H9 (cell line): Measurements from ENCODE around the gene GOLGA8A. TPM values are rescaled to one million over a fixed set of nuclear protein-coding genes. Genes with fewer than 3 reads are reported as not detected.

Source experiments
- DNase-seq: peaks from one replicate; pipeline ENCODE4 v3.0.0-alpha.2; 2017
- H2AFZ ChIP-seq: one replicate; pipeline ENCODE4 v1.6.1; 2013; ENCODE audit warnings: mild to moderate bottlenecking, low read length, control low read depth, moderate library complexity
- H2AK5ac ChIP-seq: 2 replicates; pipeline ENCODE4 v1.6.1; 2013; ENCODE audit warnings: low read length, control low read depth, mixed read lengths; ENCODE audit not compliant: insufficient read length
- H2BK120ac ChIP-seq: one replicate; pipeline ENCODE4 v1.6.1; 2013; ENCODE audit warnings: low read depth, mild to moderate bottlenecking, low read length, control low read depth, inconsistent platforms; ENCODE audit not compliant: poor library complexity, severe bottlenecking
- H2BK12ac ChIP-seq: 2 replicates; pipeline ENCODE4 v1.6.1; 2013; ENCODE audit warnings: low read length, control low read depth, mixed read lengths, low read depth; ENCODE audit not compliant: insufficient read length
- H2BK15ac ChIP-seq: 2 replicates; pipeline ENCODE4 v1.6.1; 2013; ENCODE audit warnings: low read depth, low read length, control low read depth
- H2BK20ac ChIP-seq: one replicate; pipeline ENCODE4 v1.6.1; 2013; ENCODE audit warnings: low read depth, mild to moderate bottlenecking, low read length, control low read depth, inconsistent platforms; ENCODE audit not compliant: poor library complexity, severe bottlenecking
- H2BK5ac ChIP-seq: 2 replicates; pipeline ENCODE4 v1.6.1; 2013; ENCODE audit warnings: low read length, control low read depth, mixed read lengths; ENCODE audit not compliant: insufficient read length
- H3K14ac ChIP-seq: 2 replicates; pipeline ENCODE4 v1.6.1; 2013; ENCODE audit warnings: low read length, control low read depth; ENCODE audit not compliant: insufficient read depth
- H3K18ac ChIP-seq: 2 replicates; pipeline ENCODE4 v1.6.1; 2013; ENCODE audit warnings: low read depth, mild to moderate bottlenecking, mixed read lengths, low read length, control low read depth; ENCODE audit not compliant: insufficient read length
- H3K23ac ChIP-seq: 2 replicates; pipeline ENCODE4 v1.6.1; 2013; ENCODE audit warnings: low read length, control low read depth, mixed read lengths, low read depth; ENCODE audit not compliant: insufficient read length
- H3K23me2 ChIP-seq: 2 replicates; pipeline ENCODE4 v1.6.1; 2013; ENCODE audit warnings: low read depth, mild to moderate bottlenecking, mixed read lengths, low read length, control low read depth; ENCODE audit not compliant: insufficient read length, poor library complexity, severe bottlenecking
- H3K27ac ChIP-seq: 2 replicates; pipeline ENCODE4 v1.5.1; 2013; ENCODE audit warnings: low read length, control low read depth, mixed read lengths, low read depth; ENCODE audit not compliant: insufficient read length
- H3K27me3 ChIP-seq: 2 replicates; pipeline ENCODE4 v1.6.1; 2013; ENCODE audit warnings: low read length, control low read depth, inconsistent platforms; ENCODE audit not compliant: insufficient read depth
- H3K4ac ChIP-seq: 2 replicates; pipeline ENCODE4 v1.6.1; 2013; ENCODE audit warnings: low read depth, mild to moderate bottlenecking, control low read depth, inconsistent platforms, low read length, moderate library complexity
- H3K4me1 ChIP-seq: 2 replicates; pipeline ENCODE4 v1.6.1; 2013; ENCODE audit warnings: low read length, control low read depth, inconsistent platforms; ENCODE audit not compliant: insufficient read depth
- H3K4me2 ChIP-seq: 2 replicates; pipeline ENCODE4 v1.6.1; 2013; ENCODE audit warnings: low read length, control low read depth, mixed read lengths; ENCODE audit not compliant: insufficient read length, insufficient read depth
- H3K56ac ChIP-seq: 2 replicates; pipeline ENCODE4 v1.6.1; 2013; ENCODE audit warnings: low read depth, mild to moderate bottlenecking, mixed read lengths, low read length, control low read depth; ENCODE audit not compliant: insufficient read length
- H3K79me1 ChIP-seq: 2 replicates; pipeline ENCODE4 v1.6.1; 2013; ENCODE audit warnings: low read depth, mild to moderate bottlenecking, moderate library complexity, low read length, control low read depth, inconsistent platforms; ENCODE audit not compliant: insufficient read depth, poor library complexity, severe bottlenecking
- H3K79me2 ChIP-seq: 2 replicates; pipeline ENCODE4 v1.6.1; 2013; ENCODE audit warnings: low read length, control low read depth, inconsistent platforms; ENCODE audit not compliant: insufficient read depth
- H3K9ac ChIP-seq: 2 replicates; pipeline ENCODE4 v1.6.1; 2013; ENCODE audit warnings: low read length, control low read depth, mixed read lengths; ENCODE audit not compliant: insufficient read length; ENCODE audit errors: extremely low read depth
- H3K9me3 ChIP-seq: one replicate; pipeline ENCODE4 v1.6.1; 2013; ENCODE audit warnings: low read depth, low read length, inconsistent platforms; ENCODE audit not compliant: control insufficient read depth
- H3T11ph ChIP-seq: one replicate; pipeline ENCODE4 v1.6.1; 2013; ENCODE audit warnings: mild to moderate bottlenecking, low read length, control low read depth, inconsistent platforms
- H4K20me1 ChIP-seq: one replicate; pipeline ENCODE4 v1.6.1; 2013; ENCODE audit not compliant: control insufficient read depth, insufficient read length, insufficient read depth
- H4K5ac ChIP-seq: 2 replicates; pipeline ENCODE4 v1.6.1; 2013; ENCODE audit warnings: low read depth, mild to moderate bottlenecking, mixed read lengths, low read length, control low read depth; ENCODE audit not compliant: insufficient read length
- H4K8ac ChIP-seq: replicated peaks from 2 replicates; pipeline ENCODE4 v1.6.1; 2013; ENCODE audit warnings: low read length, control low read depth, mixed read lengths, low read depth; ENCODE audit not compliant: insufficient read length
- H4K91ac ChIP-seq: 2 replicates; pipeline ENCODE4 v1.6.1; 2013; ENCODE audit warnings: low read depth, mild to moderate bottlenecking, moderate library complexity, mixed read lengths, low read length, control low read depth; ENCODE audit not compliant: insufficient read length
- H3K27ac Mint-ChIP-seq, 3 experiments: 2 replicates in 2 of 3; 3 replicates in 1 of 3; pipeline ENCODE4 v1.8.0; 2020 to 2021; ENCODE audit warnings: mixed read lengths in 3 of 3, mild to moderate bottlenecking in 1 of 3, moderate library complexity in 1 of 3
- H3K27me3 Mint-ChIP-seq: 2 replicates; pipeline ENCODE4 v1.8.0; 2021; ENCODE audit warnings: low read depth, mild to moderate bottlenecking, moderate library complexity, mixed read lengths
- H3K36me3 Mint-ChIP-seq, 3 experiments: 2 replicates in 2 of 3; 3 replicates in 1 of 3; pipeline ENCODE4 v1.8.0; 2020 to 2021; ENCODE audit warnings: low read depth in 3 of 3, mixed read lengths in 3 of 3; ENCODE audit not compliant: insufficient read depth in 1 of 3
- H3K4me1 Mint-ChIP-seq, 2 experiments: 2 replicates each; pipeline ENCODE4 v1.8.0; 2020; ENCODE audit warnings: mixed read lengths in 2 of 2
- H3K4me3 Mint-ChIP-seq, 2 experiments: 2 replicates in 1 of 2; 3 replicates in 1 of 2; pipeline ENCODE4 v1.8.0; 2020 to 2021; ENCODE audit warnings: mild to moderate bottlenecking in 2 of 2, mixed read lengths in 2 of 2, moderate library complexity in 1 of 2
- H3K9me3 Mint-ChIP-seq, 2 experiments: 2 replicates in 1 of 2; 3 replicates in 1 of 2; pipeline ENCODE4 v1.8.0; 2020; ENCODE audit warnings: mild to moderate bottlenecking in 2 of 2, mixed read lengths in 2 of 2, moderate library complexity in 1 of 2
- CTCF ChIP-seq: fragments of 200-600 bp; sonication (generic); conservative IDR thresholded peaks from 3 replicates; pipeline ENCODE4 v1.8.0; 2021; ENCODE audit warnings: antibody characterized with exemption, mild to moderate bottlenecking
- WGBS: extraction: QIAGEN DNeasy Blood & Tissue Kit; methylation state at CpG from one replicate; pipeline ENCODE4 v1.1.7; 2013; ENCODE audit warnings: missing lambda C conversion rate, low lambda C conversion rate, mixed read lengths; ENCODE audit not compliant: insufficient read length; ENCODE audit errors: extremely low coverage; 5-methylcytosine and 5-hydroxymethylcytosine counted together
- total RNA-seq: library from RNA; stranded (reverse); gene quantifications from 2 replicates; pipeline ENCODE4 v1.2.1, GENCODE V29; 2021

Gene GOLGA8A
- total RNA-seq, 1 experiment from 2014 or later, result 58.8 TPM

GRCh38 chr15:34435658-34436057 is 1.9 kb downstream of the GOLGA8A start:
- no peak overlapping the region for H3K18ac ChIP-seq
- H2AFZ ChIP-seq, result no peak overlapping the region
- H4K91ac ChIP-seq, result no peak overlapping the region
- H3K27me3 ChIP-seq, result no peaks in the 10 kb centered on the region; the same call in 1 of the 2 replicates
- H2BK120ac ChIP-seq, result no peak overlapping the region
- no peak overlapping the region for H3K23ac ChIP-seq
- no peak overlapping the region for H4K5ac ChIP-seq
- no peak overlapping the region for H3K4ac ChIP-seq
- DNase-seq, result no peak
- H2AK5ac ChIP-seq, result no peak overlapping the region
- no peak overlapping the region for H3K9ac ChIP-seq
- H4K20me1 ChIP-seq, result no peaks in the 10 kb centered on the region
- peaks cover 3% of the 10 kb centered on the region for H3K23me2 ChIP-seq
- H3K9me3 Mint-ChIP-seq, result peaks cover 3% of the 10 kb centered on the region in 2 experiments; a peak in 2 of 5 replicates
- no peak for TF ChIP-seq CTCF
- H3K27me3 Mint-ChIP-seq, result peaks cover 39% of the 10 kb centered on the region
- no peak overlapping the region for H4K8ac ChIP-seq
- H2BK5ac ChIP-seq, result no peak overlapping the region
- no peak overlapping the region for H3K27ac ChIP-seq
- no peaks in the 10 kb centered on the region for H3K79me2 ChIP-seq
- peaks cover 5 to 11% of the 10 kb centered on the region in 2 experiments; a peak in 3 of 4 replicates for H3K4me1 Mint-ChIP-seq
- WGBS, result no CpG with 5 or more reads among the region's 11 CpGs
- H3K4me2 ChIP-seq, result no peak overlapping the region
- peak overlapping the region; percentile 69 to 72; a peak in 4 of 5 replicates for H3K4me3 Mint-ChIP-seq
- H3T11ph ChIP-seq, result no peak overlapping the region
- no peaks in the 10 kb centered on the region for H3K4me1 ChIP-seq
- no peak overlapping the region for H2BK15ac ChIP-seq
- H3K27ac Mint-ChIP-seq, result no peak overlapping the region; a peak in 1 of 7 replicates
- no peak overlapping the region for H2BK12ac ChIP-seq
- H3K9me3 ChIP-seq, result no peaks in the 10 kb centered on the region
- no peak overlapping the region for H3K14ac ChIP-seq
- H3K79me1 ChIP-seq, result no peaks in the 10 kb centered on the region
- H3K36me3 Mint-ChIP-seq, result peaks cover 2 to 32% (median 29%) of the 10 kb centered on the region in 3 experiments; a peak in 6 of 7 replicates
- no peak overlapping the region for H3K56ac ChIP-seq
- no peak overlapping the region for H2BK20ac ChIP-seq
